CD4-positive, alpha-beta memory T cell (primary cell): Measurements from ENCODE around the gene TECPR1. TPM values are rescaled to one million over a fixed set of nuclear protein-coding genes. Genes with fewer than 3 reads are reported as not detected.
A peak's percentile ranks its signal among the peaks of the same experiment; 100 is the strongest.
"Not testable (repeated sequence)": the region's sequence is repeated elsewhere in the genome, so short reads cannot be mapped to it uniquely, and the experiment has no call there.

Source experiments
- CTCF ChIA-PET: fragments of 350-600 bp; sonication (Branson Sonifier 250); formaldehyde crosslinking; loops from one replicate; lab custom pipeline; 2021; ENCODE audit warnings: inconsistent platforms; ENCODE audit not compliant: partially characterized antibody; lab: Charles Lee
- POLR2A ChIA-PET: fragments of 350-600 bp; sonication (Branson Sonifier 250); formaldehyde crosslinking; loops from one replicate; lab custom pipeline; 2021; ENCODE audit not compliant: partially characterized antibody; lab: Charles Lee
- DNase-seq, 5 donors: peaks; one replicate each; pipeline versions ENCODE4 v3.0.0 to v3.0.0-alpha.2; 2020 to 2022; ENCODE audit warnings: mixed read lengths in 1 of 5
- H3K27ac ChIP-seq: one replicate; pipeline ENCODE4 v1.7.0; 2013; ENCODE audit warnings: low read depth, low read length
- H3K27me3 ChIP-seq: 2 replicates; pipeline ENCODE4 v1.7.0; 2013; ENCODE audit warnings: mild to moderate bottlenecking, low read length, moderate library complexity; ENCODE audit not compliant: insufficient read depth
- H3K36me3 ChIP-seq: 2 replicates; pipeline ENCODE4 v1.7.0; 2013; ENCODE audit warnings: mild to moderate bottlenecking, low read length, moderate library complexity; ENCODE audit not compliant: insufficient read depth
- H3K4me1 ChIP-seq: 2 replicates; pipeline ENCODE4 v1.7.0; 2013; ENCODE audit warnings: mild to moderate bottlenecking, low read length, moderate library complexity; ENCODE audit not compliant: insufficient read depth
- H3K4me3 ChIP-seq, 2 donors: one replicate each; pipeline ENCODE4 v1.7.0; 2013; ENCODE audit warnings: low read length in 2 of 2, mild to moderate bottlenecking in 1 of 2
- H3K9me3 ChIP-seq, 2 donors: one replicate each; pipeline ENCODE4 v1.7.0; 2013; ENCODE audit warnings: low read length in 2 of 2, control low read depth in 1 of 2; ENCODE audit not compliant: control insufficient read depth in 1 of 2
- H3K27ac Mint-ChIP-seq, 7 donors: one replicate each; pipeline ENCODE4 v1.8.0; 2020 to 2021; ENCODE audit warnings: mixed read lengths in 7 of 7, mild to moderate bottlenecking in 6 of 7, inconsistent platforms in 3 of 7, moderate library complexity in 3 of 7
- H3K27me3 Mint-ChIP-seq, 2 donors: one replicate each; pipeline ENCODE4 v1.8.0; 2020 to 2021; ENCODE audit warnings: mixed read lengths in 2 of 2
- H3K36me3 Mint-ChIP-seq, 2 donors: one replicate each; pipeline ENCODE4 v1.8.0; 2020 to 2021; ENCODE audit warnings: mixed read lengths in 2 of 2, inconsistent platforms in 1 of 2, mild to moderate bottlenecking in 1 of 2
- H3K4me1 Mint-ChIP-seq, 4 donors: one replicate each; pipeline ENCODE4 v1.8.0; 2020 to 2021; ENCODE audit warnings: mixed read lengths in 4 of 4, mild to moderate bottlenecking in 1 of 4
- H3K4me3 Mint-ChIP-seq, 8 donors: one replicate each; pipeline ENCODE4 v1.8.0; 2020 to 2021; ENCODE audit warnings: mixed read lengths in 8 of 8, mild to moderate bottlenecking in 7 of 8, moderate library complexity in 6 of 8, inconsistent platforms in 3 of 8
- H3K9me3 Mint-ChIP-seq, 8 donors: one replicate each; pipeline ENCODE4 v1.8.0; 2020 to 2021; ENCODE audit warnings: mixed read lengths in 8 of 8, mild to moderate bottlenecking in 5 of 8, inconsistent platforms in 3 of 8, moderate library complexity in 1 of 8
- intact Hi-C: fragments of 100-400 bp; cut with micrococcal nuclease; formaldehyde crosslinking; loops from one replicate; pipeline ENCODE4 v1.15.1; 2023
- polyA plus RNA-seq, 2 donors: library from polyadenylated mRNA; unstranded; fragments of 300-500 nt; fragmentation: Illumina TruSeq; gene quantifications; one replicate each; pipeline ENCODE4 v1.2.3, GENCODE V29; 2021
- total RNA-seq, 2 experiments: library from RNA; stranded (reverse); gene quantifications; one replicate each; pipeline ENCODE4 v1.2.3, GENCODE V29; 2021

Gene TECPR1
- total and polyA plus RNA-seq, 4 experiments from 2014 or later, result 17.3 to 147 (median 85.9) TPM

GRCh38 chr7:98221611-98222532, 30.2 kb downstream of the TECPR1 start:
- peak overlapping the region in 1 of 7 donors; percentile 25 for H3K27ac Mint-ChIP-seq
- Histone ChIP-seq H3K9me3 (no peaks in the 10 kb centered on the region), H3K27me3 (no peaks in the 10 kb centered on the region), H3K36me3 (peaks cover 6% of the 10 kb centered on the region), H3K4me1 (no peaks in the 10 kb centered on the region), H3K27ac (no peak overlapping the region), H3K4me3 (no peak overlapping the region)
- intact Hi-C loops, result no loop called here
- H3K9me3 Mint-ChIP-seq, result no peaks in the 10 kb centered on the region
- ChIA-PET CTCF (interaction anchor here (0.7 kb wide), 1 partner anchor 11 kb away, joined by 4 read pairs; no protein-coding TSS in a partner anchor), POLR2A (no interaction called here)
- H3K4me3 Mint-ChIP-seq, result no peak overlapping the region
- H3K27me3 Mint-ChIP-seq, result no peaks in the 10 kb centered on the region
- DNase-seq, result no peak
- H3K36me3 Mint-ChIP-seq, result peaks cover 19 to 38% of the 10 kb centered on the region in 2 donors
- H3K4me1 Mint-ChIP-seq, result peaks cover 11 to 14% (median 13%) of the 10 kb centered on the region in 4 donors

GRCh38 chr7:98219382-98219781, 32.6 kb downstream of the TECPR1 start:
- CTCF ChIA-PET, intact Hi-C loops, H3K36me3 ChIP-seq, H3K27me3 ChIP-seq, POLR2A ChIA-PET, H3K27ac ChIP-seq, DNase-seq, H3K9me3 ChIP-seq, H3K9me3 Mint-ChIP-seq, H3K4me3 ChIP-seq, H3K27me3 Mint-ChIP-seq, H3K4me1 ChIP-seq: not testable (repeated sequence)
- H3K4me3 Mint-ChIP-seq, result peak overlapping the region in 1 of 8 donors; percentile 13
- peaks cover 14 to 33% of the 10 kb centered on the region in 2 donors for H3K36me3 Mint-ChIP-seq
- H3K4me1 Mint-ChIP-seq, result peaks cover 11 to 14% (median 13%) of the 10 kb centered on the region in 4 donors
- peak overlapping the region in 3 of 7 donors; percentile 33 to 81 (median 68) for H3K27ac Mint-ChIP-seq

- no peaks in the 10 kb centered on the region for H3K36me3 ChIP-seq
- POLR2A ChIA-PET, result no interaction called here
- H3K27ac Mint-ChIP-seq, result peak overlapping the region in 6 of 7 donors; percentile 13 to 73 (median 44)
- no peak overlapping the region for H3K4me3 ChIP-seq
- H3K4me3 Mint-ChIP-seq, result no peak overlapping the region
- no peaks in the 10 kb centered on the region for H3K27me3 Mint-ChIP-seq
- no peaks in the 10 kb centered on the region for H3K9me3 ChIP-seq
- H3K4me1 Mint-ChIP-seq, result peaks cover 13 to 14% (median 14%) of the 10 kb centered on the region in 4 donors
- CTCF ChIA-PET, result no interaction called here
- peaks cover 14 to 28% of the 10 kb centered on the region in 2 donors for H3K36me3 Mint-ChIP-seq
- no peak for DNase-seq
- H3K4me1 ChIP-seq, result no peaks in the 10 kb centered on the region
- no peaks in the 10 kb centered on the region for H3K27me3 ChIP-seq
- no peak overlapping the region for H3K27ac ChIP-seq
- H3K9me3 Mint-ChIP-seq, result no peaks in the 10 kb centered on the region
- intact Hi-C loops, result no loop called here
Observed at GRCh38 chr7:98217623-98218582, 34.1 kb downstream of the TECPR1 start.

DNA sequence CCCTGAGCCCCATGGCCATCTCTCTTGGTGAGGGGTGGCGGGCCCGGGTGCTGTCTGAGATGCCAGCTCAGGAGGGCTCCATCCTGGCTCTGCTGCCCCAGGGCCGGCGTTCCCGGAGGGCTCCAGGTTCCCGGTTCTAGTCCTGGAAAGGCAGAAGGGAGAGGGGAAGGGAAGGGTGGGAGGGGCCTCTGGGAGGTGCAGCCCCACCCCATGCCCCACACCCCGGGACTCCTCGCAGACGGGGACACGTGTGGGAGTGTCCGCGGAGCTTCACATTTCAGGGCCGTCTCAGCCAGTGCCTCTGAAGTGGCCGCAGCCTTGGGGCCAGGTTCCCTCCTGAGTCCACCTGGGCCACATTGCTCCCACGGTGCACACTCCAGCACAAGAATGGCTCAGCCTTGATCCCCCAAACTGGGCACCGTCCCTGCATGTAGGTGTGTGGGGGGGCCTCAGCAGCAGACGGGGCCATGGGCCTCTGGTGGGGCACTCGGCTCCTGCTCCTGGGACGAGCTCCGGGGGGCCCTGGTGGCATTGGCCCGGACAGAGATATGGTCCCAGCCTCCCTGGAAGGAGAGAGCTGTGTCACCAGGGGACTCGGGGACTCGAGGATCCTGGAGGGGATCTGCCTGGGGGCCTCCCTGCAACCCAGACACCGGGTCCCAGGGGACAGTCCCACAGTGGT, 35.0 kb downstream of the TECPR1 start:
- CTCF ChIA-PET, result no interaction called here

DNA sequence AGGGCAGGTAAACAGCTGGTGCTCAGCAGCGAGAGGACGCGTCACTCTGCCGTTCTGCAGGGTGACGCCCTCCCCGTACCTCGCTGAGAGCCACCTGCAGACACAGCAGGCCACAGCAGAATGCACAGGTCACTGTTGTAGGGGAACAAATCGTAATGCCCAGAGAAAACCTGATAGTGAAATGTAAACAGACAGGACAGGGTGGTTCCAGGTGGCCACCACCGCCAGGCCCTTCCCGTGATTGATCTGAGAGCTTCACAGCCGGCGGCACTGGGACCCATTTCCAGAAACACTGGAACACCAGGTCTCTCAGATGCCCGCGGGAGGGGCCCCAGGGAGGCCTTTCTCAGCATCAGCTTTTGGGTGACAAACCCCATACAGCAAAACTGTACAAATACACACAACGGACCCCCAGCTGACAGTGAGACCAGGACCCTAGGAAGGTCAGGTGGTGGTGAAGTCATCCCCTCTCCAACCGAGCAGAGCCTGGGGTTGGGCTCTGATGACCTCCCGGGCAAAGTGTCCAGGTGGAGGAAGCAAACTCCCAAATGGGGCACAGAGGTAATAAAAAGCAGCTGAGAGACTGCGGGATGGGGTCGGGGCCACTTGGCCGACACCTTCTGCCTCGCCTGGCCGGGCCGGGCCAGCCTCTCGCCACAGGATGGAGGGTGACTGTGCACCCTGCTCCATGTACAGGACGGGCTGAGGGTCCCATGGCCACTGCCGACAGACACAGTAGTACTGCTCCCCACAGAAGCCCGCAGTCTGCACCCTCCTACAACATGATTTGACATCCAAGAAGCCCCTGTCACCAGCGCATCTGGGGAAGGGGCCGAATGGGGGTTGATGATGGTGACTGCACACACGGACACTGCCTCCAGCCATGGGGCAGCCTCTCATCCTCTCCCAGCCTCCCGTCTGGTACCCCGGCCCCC, 36.2 kb downstream of the TECPR1 start:
- no peaks in the 10 kb centered on the region for H3K9me3 Mint-ChIP-seq
- H3K4me3 ChIP-seq, result no peak overlapping the region
- no peaks in the 10 kb centered on the region for H3K27me3 ChIP-seq
- no peak overlapping the region for H3K27ac ChIP-seq
- no peaks in the 10 kb centered on the region for H3K36me3 ChIP-seq
- H3K4me3 Mint-ChIP-seq, result no peak overlapping the region
- peaks cover 4% of the 10 kb centered on the region for H3K4me1 ChIP-seq
- peaks cover 11 to 23% of the 10 kb centered on the region in 2 donors for H3K36me3 Mint-ChIP-seq
- H3K4me1 Mint-ChIP-seq, result peaks cover 13 to 18% (median 15%) of the 10 kb centered on the region in 4 donors
- no peaks in the 10 kb centered on the region for H3K27me3 Mint-ChIP-seq
- H3K27ac Mint-ChIP-seq, result peak overlapping the region in 4 of 7 donors; percentile 53 to 75 (median 71)
- CTCF ChIA-PET, result no interaction called here
- intact Hi-C loops, result no loop called here
- no peak for DNase-seq
- POLR2A ChIA-PET, result interaction anchor here (0.7 to 1.2 kb wide), 2 partner anchors 13 to 33 kb away, joined by 3 to 4 read pairs; no protein-coding TSS in a partner anchor
- H3K9me3 ChIP-seq, result no peaks in the 10 kb centered on the region

More for the DNA sequence above, 35.0 kb downstream of the TECPR1 start:
- no peaks in the 10 kb centered on the region for H3K9me3 ChIP-seq
- H3K36me3 ChIP-seq, result no peaks in the 10 kb centered on the region
- no peaks in the 10 kb centered on the region for H3K4me1 ChIP-seq
- no peak for DNase-seq
- Mint-ChIP-seq H3K27ac (no peak overlapping the region), H3K36me3 (peaks cover 14 to 28% of the 10 kb centered on the region in 2 donors), H3K9me3 (no peaks in the 10 kb centered on the region), H3K27me3 (no peaks in the 10 kb centered on the region), H3K4me1 (peaks cover 13 to 14% (median 14%) of the 10 kb centered on the region in 4 donors), H3K4me3 (no peak overlapping the region)
- no peak overlapping the region for H3K27ac ChIP-seq
- intact Hi-C loops, result no loop called here
- POLR2A ChIA-PET, result no interaction called here
- no peaks in the 10 kb centered on the region for H3K27me3 ChIP-seq
- no peak overlapping the region for H3K4me3 ChIP-seq

DNA sequence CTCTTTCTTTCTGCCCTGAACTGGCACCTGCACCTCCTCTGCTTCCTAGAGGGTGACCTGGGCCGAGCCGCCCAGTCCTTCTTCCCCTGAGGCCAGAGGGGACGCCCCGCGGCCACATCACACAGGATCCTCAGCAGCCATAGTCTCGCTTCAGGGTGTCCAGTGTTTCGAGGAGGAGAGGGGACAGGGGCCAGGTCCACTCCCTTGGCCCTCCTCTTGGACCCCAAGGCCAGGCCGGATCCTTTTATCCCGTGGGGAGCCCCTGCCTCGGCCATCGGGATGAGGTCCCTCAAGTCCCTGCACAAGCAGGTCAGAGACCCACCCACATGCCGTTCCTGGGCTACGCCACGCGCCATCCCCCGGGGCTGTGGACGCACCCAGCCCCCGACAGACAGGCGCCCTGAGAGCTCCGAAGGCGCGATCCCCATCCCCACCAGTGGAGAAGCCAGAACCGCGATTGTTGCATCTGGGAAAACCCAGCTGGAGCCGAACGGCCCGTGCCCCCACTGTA, 37.2 kb downstream of the TECPR1 start:
- Histone ChIP-seq H3K27ac (no peak overlapping the region), H3K27me3 (no peaks in the 10 kb centered on the region), H3K4me1 (peaks cover 4% of the 10 kb centered on the region), H3K4me3 (no peak overlapping the region), H3K9me3 (no peaks in the 10 kb centered on the region), H3K36me3 (no peaks in the 10 kb centered on the region)
- ChIA-PET CTCF (no interaction called here), POLR2A (interaction anchor here (0.7 to 1.8 kb wide), 4 partner anchors 12 to 37 kb away, joined by 3 to 5 read pairs (median 4); partner anchors contain the start of gene TECPR1)
- DNase-seq, result no peak
- H3K9me3 Mint-ChIP-seq, result peaks cover 0 to 3% (median 0%) of the 10 kb centered on the region in 8 donors
- H3K36me3 Mint-ChIP-seq, result peaks cover 10 to 23% of the 10 kb centered on the region in 2 donors
- H3K4me3 Mint-ChIP-seq, result no peak overlapping the region
- peaks cover 13 to 22% (median 16%) of the 10 kb centered on the region in 4 donors for H3K4me1 Mint-ChIP-seq
- no peak overlapping the region for H3K27ac Mint-ChIP-seq
- H3K27me3 Mint-ChIP-seq, result no peaks in the 10 kb centered on the region
- intact Hi-C loops, result no loop called here
